GM10248 (cell line): Measurements from ENCODE around the gene CHD5.

ENCODE experiments used
- CTCF ChIA-PET: fragments of 300-600 bp; sonication (Branson Sonifier 250); formaldehyde crosslinking; extraction: SDS; loops from one replicate; lab custom pipeline; 2021; ENCODE audit warnings: antibody characterized with exemption; lab: Yijun Ruan, JAX
- POLR2A ChIA-PET: fragments of 350-650 bp; sonication (Branson Sonifier 250); formaldehyde crosslinking; extraction: SDS; loops from one replicate; lab custom pipeline; 2020; ENCODE audit warnings: antibody characterized with exemption; lab: Yijun Ruan, JAX
- DNase-seq: peaks from one replicate; pipeline ENCODE4 v3.0.0; 2012; ENCODE audit errors: extremely low spot score
- CTCF ChIP-seq: IDR thresholded peaks from 2 replicates; pipeline ENCODE4 v1.5.1; 2012; ENCODE audit warnings: mild to moderate bottlenecking, low read depth; ENCODE audit errors: extremely low read depth, missing control alignments, control extremely low read depth

The CHD5 gene

GRCh38 chr1:6090288-6090687 lies 89.8 kb downstream of the CHD5 start:
- ChIA-PET CTCF (interaction anchor here (1.3 kb wide), 1 partner anchor 13 kb away, joined by 3 read pairs; no protein-coding TSS in a partner anchor), POLR2A (no interaction called here)
- no peak for DNase-seq
- TF ChIP-seq CTCF, result no peak

- no peak for DNase-seq
- ChIA-PET CTCF (no interaction called here), POLR2A (no interaction called here)
- TF ChIP-seq CTCF, result no peak
Measured at GRCh38 chr1:6088956-6089355, 91.2 kb downstream of the CHD5 start.

GRCh38 chr1:6087958-6088357 lies 92.2 kb downstream of the CHD5 start:
- TF ChIP-seq CTCF, result no peak
- POLR2A ChIA-PET, result no interaction called here
- CTCF ChIA-PET, result no interaction called here
- no peak for DNase-seq

GRCh38 chr1:6087377-6087772 lies 92.7 kb downstream of the CHD5 start:
- CTCF ChIA-PET, result no interaction called here
- no peak for DNase-seq
- POLR2A ChIA-PET, result no interaction called here
- TF ChIP-seq CTCF, result no peak

GRCh38 chr1:6086762-6087376 lies 93.3 kb downstream of the CHD5 start:
- CTCF ChIA-PET, result no interaction called here
- POLR2A ChIA-PET, result no interaction called here
- DNase-seq, result no peak
- no peak for TF ChIP-seq CTCF

- CTCF ChIA-PET, result no interaction called here
- no peak for DNase-seq
- POLR2A ChIA-PET, result no interaction called here
- TF ChIP-seq CTCF, result no peak
Measured at GRCh38 chr1:6086358-6086757, 93.8 kb downstream of the CHD5 start.
